Stomach (tissue), 9 donors: Measurements from ENCODE around the gene SDK2. TPM values are rescaled to one million over a fixed set of nuclear protein-coding genes. Genes with fewer than 3 reads are reported as not detected.

Experiments used
- DNase-seq, 2 donors: peaks; one replicate each; pipeline versions ENCODE4 v3.0.0 to v3.0.0-alpha.2; 2013 to 2019
- H3K27ac ChIP-seq, 5 donors: fragments of 200-600 bp in 4 of 5; sonication (generic) in 4 of 5; one replicate each; pipeline ENCODE4 v1.5.1; 2013 to 2019; ENCODE audit warnings: mild to moderate bottlenecking in 1 of 5, moderate library complexity in 1 of 5
- H3K27me3 ChIP-seq, 3 donors: fragments of 200-600 bp; sonication (generic); one replicate each; pipeline ENCODE4 v1.5.1; 2017 to 2019; ENCODE audit warnings: mixed run types in 1 of 3
- H3K36me3 ChIP-seq, 4 donors: fragments of 200-600 bp; sonication (generic); 1 replicate in 3 of 4; 2 replicates in 1 of 4; pipeline ENCODE4 v1.5.1; 2016 to 2019
- H3K4me1 ChIP-seq, 4 donors: fragments of 200-600 bp; sonication (generic); one replicate each; pipeline ENCODE4 v1.5.1; 2016 to 2019
- H3K4me3 ChIP-seq, 4 donors: fragments of 200-600 bp; sonication (generic) in 3 of 4; one replicate each; pipeline ENCODE4 v1.5.1; 2016 to 2019; ENCODE audit warnings: mild to moderate bottlenecking in 1 of 4
- H3K9me3 ChIP-seq, 4 donors: fragments of 200-600 bp; sonication (generic); one replicate each; pipeline ENCODE4 v1.5.1; 2016 to 2019
- EP300 ChIP-seq: sonication (generic); formaldehyde crosslinking; IDR thresholded peaks from one replicate; pipeline ENCODE4 v1.6.1; 2017; ENCODE audit warnings: antibody characterized with exemption
- POLR2A ChIP-seq, 4 donors: fragments of 450-650 bp; IDR thresholded peaks; one replicate each; pipeline ENCODE4 v1.6.1; 2016; ENCODE audit warnings: antibody characterized with exemption in 4 of 4, control low read depth in 2 of 4, mild to moderate bottlenecking in 1 of 4, moderate library complexity in 1 of 4
- POLR2AphosphoS5 ChIP-seq, 3 donors: sonication (generic); formaldehyde crosslinking; IDR thresholded peaks; one replicate each; pipeline ENCODE4 v1.6.1; 2016; ENCODE audit warnings: antibody characterized with exemption in 3 of 3
- WGBS, 5 donors: extraction: QIAGEN DNeasy Blood & Tissue Kit in 3 of 5; methylation state at CpG; one replicate each; pipeline versions ENCODE4 v1.1.5 to v1.1.7; 2013 to 2018; 5-methylcytosine and 5-hydroxymethylcytosine counted together
- intact Hi-C: fragments of 100-400 bp; cut with DNase I; formaldehyde crosslinking; loops from one replicate; pipeline ENCODE4 v1.15.1; 2023; ENCODE audit warnings: low total_unique reads
- polyA plus RNA-seq, 3 donors: library from polyadenylated mRNA; stranded (reverse); fragments of 200-250 nt; gene quantifications; one replicate each; pipeline ENCODE4 v1.2.3, GENCODE V29; 2013
- total RNA-seq, 5 donors: library from RNA; depleted of rRNA; stranded (reverse); fragments of >200 nt; gene quantifications; one replicate each; pipeline versions ENCODE4 v1.1.0 to v1.2.3, GENCODE V29; 2014 to 2016
- TF ChIP-seq, protein P1 (sequence below), 7 experiments: fragments of 450-650 bp in 4 of 7; fragments of 200-600 bp in 3 of 7; sonication (generic) in 3 of 7; IDR thresholded peaks; one replicate each; pipeline ENCODE4 v1.5.1; 2016 to 2019; ENCODE audit warnings: antibody characterized with exemption in 7 of 7, control low read depth in 2 of 7, mild to moderate bottlenecking in 1 of 7
- donor health status: healthy with polysubstance abuse.
- donor health status: Bipolar disorder and iron deficiency.
- donor health status: healthy.

The SDK2 gene
- total and polyA plus RNA-seq, 8 donors = under 0.01 to 9.6 (median 0.44) TPM; not detected in 1

DNA sequence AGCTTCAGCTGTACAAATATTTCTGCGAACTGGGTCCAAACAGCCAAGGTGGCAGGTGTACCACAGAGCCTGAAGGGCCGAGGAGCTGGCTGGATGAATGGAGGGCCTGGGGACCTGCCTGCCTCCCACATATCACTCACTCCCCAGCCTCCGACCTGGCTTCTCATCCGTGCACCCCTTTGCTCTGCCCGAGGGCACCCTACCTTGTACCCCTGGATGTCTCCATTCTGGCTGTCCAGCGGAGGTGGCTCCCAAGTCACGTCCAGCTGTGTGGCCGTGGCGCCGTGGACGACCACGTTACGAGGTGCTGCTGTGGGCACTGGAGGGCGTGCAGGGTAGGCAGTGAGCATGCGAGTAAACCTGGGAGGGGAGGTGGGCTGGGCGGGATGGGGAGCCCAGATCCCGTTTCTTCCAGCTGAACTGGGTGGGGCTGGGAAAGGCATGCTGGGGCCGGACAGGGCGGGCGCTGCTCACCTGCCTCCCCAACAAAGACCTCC, 265.2 kb downstream of the SDK2 start:
- TF ChIP-seq POLR2AphosphoS5 (IDR thresholded peaks at IDR 0.05) (no peak), POLR2A (IDR thresholded peaks at IDR 0.05) (no peak), EP300 (no peak)
- TF ChIP-seq, protein P1, sequence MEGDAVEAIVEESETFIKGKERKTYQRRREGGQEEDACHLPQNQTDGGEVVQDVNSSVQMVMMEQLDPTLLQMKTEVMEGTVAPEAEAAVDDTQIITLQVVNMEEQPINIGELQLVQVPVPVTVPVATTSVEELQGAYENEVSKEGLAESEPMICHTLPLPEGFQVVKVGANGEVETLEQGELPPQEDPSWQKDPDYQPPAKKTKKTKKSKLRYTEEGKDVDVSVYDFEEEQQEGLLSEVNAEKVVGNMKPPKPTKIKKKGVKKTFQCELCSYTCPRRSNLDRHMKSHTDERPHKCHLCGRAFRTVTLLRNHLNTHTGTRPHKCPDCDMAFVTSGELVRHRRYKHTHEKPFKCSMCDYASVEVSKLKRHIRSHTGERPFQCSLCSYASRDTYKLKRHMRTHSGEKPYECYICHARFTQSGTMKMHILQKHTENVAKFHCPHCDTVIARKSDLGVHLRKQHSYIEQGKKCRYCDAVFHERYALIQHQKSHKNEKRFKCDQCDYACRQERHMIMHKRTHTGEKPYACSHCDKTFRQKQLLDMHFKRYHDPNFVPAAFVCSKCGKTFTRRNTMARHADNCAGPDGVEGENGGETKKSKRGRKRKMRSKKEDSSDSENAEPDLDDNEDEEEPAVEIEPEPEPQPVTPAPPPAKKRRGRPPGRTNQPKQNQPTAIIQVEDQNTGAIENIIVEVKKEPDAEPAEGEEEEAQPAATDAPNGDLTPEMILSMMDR (IDR thresholded peaks at IDR 0.05) = no peak
- intact Hi-C loops = no loop called here

DNA sequence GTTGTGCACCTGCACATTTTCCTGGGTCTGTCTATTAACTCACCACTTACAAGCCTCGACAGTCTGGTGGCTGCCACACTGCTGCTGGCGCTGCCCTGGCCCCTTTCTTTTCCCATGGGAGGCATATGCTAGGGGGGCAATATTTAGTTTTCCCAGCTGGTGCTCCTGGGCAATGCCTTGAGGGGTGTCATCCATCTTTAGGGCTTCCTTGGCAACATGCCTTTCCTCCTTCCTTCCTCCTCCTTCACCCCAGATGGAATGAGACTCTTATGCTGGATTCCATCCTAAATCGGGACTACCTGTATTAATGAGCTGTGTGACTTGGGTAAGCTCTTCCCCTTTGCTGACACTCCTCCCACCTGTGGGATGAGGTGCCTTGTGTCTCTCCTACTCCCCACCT, 267.6 kb downstream of the SDK2 start:
- WGBS, 5 donors = 79 to 98% (median 93%) methylated on average over 3 of the region's 3 CpGs
- H3K27me3 ChIP-seq = peaks cover 0 to 10% (median 0%) of the 10 kb centered on the region in 3 donors
- intact Hi-C loops = no loop called here

More for the DNA sequence above, 265.2 kb downstream of the SDK2 start:
- Histone ChIP-seq H3K27ac (no peak overlapping the region), H3K9me3 (no peaks in the 10 kb centered on the region), H3K4me3 (no peak overlapping the region), H3K36me3 (no peaks in the 10 kb centered on the region), H3K27me3 (peaks cover 0 to 10% (median 0%) of the 10 kb centered on the region in 3 donors), H3K4me1 (no peaks in the 10 kb centered on the region)
- no peak for DNase-seq
- whole genome bisulfite sequencing, 5 donors = 57 to 81% (median 66%) methylated on average over 19 to 20 of the region's 20 CpGs

DNA sequence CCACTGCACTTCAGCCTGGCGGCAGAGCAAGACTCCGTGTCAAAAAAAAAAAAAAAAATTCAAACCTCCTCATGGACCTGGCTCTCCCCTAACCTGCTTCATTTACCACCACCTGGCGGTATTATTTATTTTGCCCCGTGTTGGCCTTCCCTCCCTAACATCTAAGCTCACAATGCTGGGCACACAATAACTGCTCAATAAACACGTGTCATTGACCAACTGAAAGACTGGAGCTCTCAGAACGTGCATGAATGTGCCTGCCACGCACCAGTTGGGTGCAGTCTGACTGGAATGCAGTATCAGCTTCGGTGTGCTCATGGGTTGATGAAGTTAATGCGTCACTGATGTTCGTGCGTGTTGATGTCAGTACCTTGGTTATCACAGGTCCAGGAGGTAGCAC, 268.1 kb downstream of the SDK2 start:
- intact Hi-C loops = no loop called here
- peaks cover 0 to 10% (median 0%) of the 10 kb centered on the region in 3 donors for H3K27me3 ChIP-seq
- H3K4me1 ChIP-seq = no peaks in the 10 kb centered on the region
- DNase-seq = no peak
- 80 to 87% (median 84%) methylated on average over 11 of the region's 11 CpGs for WGBS, 5 donors
- H3K4me3 ChIP-seq = no peak overlapping the region
- no peak for TF ChIP-seq POLR2AphosphoS5 (IDR thresholded peaks at IDR 0.05)
- no peak for TF ChIP-seq EP300
- TF ChIP-seq POLR2A (IDR thresholded peaks at IDR 0.05) = no peak
- TF ChIP-seq, protein P1 (IDR thresholded peaks at IDR 0.05) = no peak
- H3K27ac ChIP-seq = no peak overlapping the region
- no peaks in the 10 kb centered on the region for H3K9me3 ChIP-seq
- no peaks in the 10 kb centered on the region for H3K36me3 ChIP-seq

More for the DNA sequence above, 267.6 kb downstream of the SDK2 start:
- H3K27ac ChIP-seq = no peak overlapping the region
- no peaks in the 10 kb centered on the region for H3K9me3 ChIP-seq
- no peaks in the 10 kb centered on the region for H3K4me1 ChIP-seq
- TF ChIP-seq, protein P1 (IDR thresholded peaks at IDR 0.05) = no peak
- no peak for TF ChIP-seq POLR2A (IDR thresholded peaks at IDR 0.05)
- TF ChIP-seq EP300 = no peak
- TF ChIP-seq POLR2AphosphoS5 (IDR thresholded peaks at IDR 0.05) = no peak
- no peak for DNase-seq
- no peaks in the 10 kb centered on the region for H3K36me3 ChIP-seq
- no peak overlapping the region for H3K4me3 ChIP-seq

DNA sequence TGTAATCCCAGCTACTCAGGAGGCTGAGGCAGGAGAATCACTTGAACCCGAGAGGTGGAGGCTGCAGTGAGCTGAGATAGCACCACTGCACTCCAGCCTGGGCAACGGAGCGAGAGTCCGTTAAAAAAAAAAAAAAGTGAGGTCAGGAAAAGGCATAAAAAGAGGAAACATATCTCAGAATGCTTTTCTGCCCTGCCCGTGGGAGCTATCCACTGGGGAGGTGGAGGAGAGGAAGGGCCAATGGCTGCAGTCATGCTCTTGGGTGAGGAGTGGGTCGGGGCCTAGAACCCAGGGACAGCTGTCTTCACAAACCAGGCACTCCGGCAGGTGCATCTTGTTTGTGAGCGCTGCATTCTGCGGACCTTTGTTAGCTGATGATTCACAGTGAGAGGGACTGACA, 272.4 kb downstream of the SDK2 start:
- TF ChIP-seq POLR2AphosphoS5 (IDR thresholded peaks at IDR 0.05) (no peak), POLR2A (IDR thresholded peaks at IDR 0.05) (no peak), EP300 (no peak)
- TF ChIP-seq, protein P1 (IDR thresholded peaks at IDR 0.05) = no peak

More for the DNA sequence above, 272.4 kb downstream of the SDK2 start:
- no peak for DNase-seq
- no peak overlapping the region for H3K27ac ChIP-seq
- H3K9me3 ChIP-seq = no peaks in the 10 kb centered on the region
- H3K27me3 ChIP-seq = no peaks in the 10 kb centered on the region
- peaks cover 0 to 14% (median 6%) of the 10 kb centered on the region in 4 donors for H3K4me1 ChIP-seq
- H3K36me3 ChIP-seq = no peaks in the 10 kb centered on the region
- 60 to 78% (median 74%) methylated on average over 6 to 9 of the region's 9 CpGs for WGBS, 5 donors
- H3K4me3 ChIP-seq = no peak overlapping the region
- intact Hi-C loops = no loop called here
